Measurements from ENCODE around the gene ZNF426.

GRCh38 chr19:9498183-9498902, 40.1 kb downstream of the ZNF426 start, which contains the start of gene ZNF560:
- TF ChIP-seq CTCF (conservative IDR thresholded peaks at IDR 0.05; ENCODE audit: low read length): no peak
- no peak for TF ChIP-seq EZH2phosphoT487 (IDR thresholded peaks at IDR 0.05; ENCODE audit: borderline replicate concordance, low read depth, low read length)
